HG03469 (cell line): ENCODE data around the gene FAM193A.
A peak's percentile ranks its signal among the peaks of the same experiment; 100 is the strongest.
"Not testable (repeated sequence)": the region's sequence is repeated elsewhere in the genome, so short reads cannot be mapped to it uniquely, and the experiment has no call there.

ENCODE experiments used
- ATAC-seq: cut with Tn5 transposase; IDR thresholded peaks from one replicate; pipeline ENCODE4 v1.9.1; 2021; ENCODE audit warnings: mild to moderate bottlenecking, moderate library complexity, moderate number of reproducible peaks; ENCODE audit not compliant: unreplicated experiment

The FAM193A gene

DNA sequence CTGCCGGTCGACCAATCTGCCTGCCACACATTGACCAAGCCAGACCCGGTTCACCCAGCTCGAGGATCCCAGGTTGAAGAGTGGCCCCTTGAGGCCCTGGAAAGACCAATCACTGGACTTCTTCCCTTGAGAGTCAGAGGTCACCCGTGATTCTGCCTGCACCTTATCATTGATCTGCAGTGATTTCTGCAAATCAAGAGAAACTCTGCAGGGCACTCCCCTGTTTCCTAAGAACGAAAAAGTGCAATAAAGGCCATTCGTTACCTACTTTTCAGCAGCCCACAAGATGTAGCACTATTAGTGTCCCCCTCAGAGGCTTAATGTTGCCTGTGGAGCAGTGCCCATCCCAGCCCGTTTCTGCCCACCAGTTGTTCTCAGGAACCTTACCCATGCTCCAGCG lies 22.3 kb upstream of the FAM193A start:
- not testable (repeated sequence) for ATAC-seq

- ATAC-seq = not testable (repeated sequence)
Measured at GRCh38 chr4:2514944-2515343, 21.5 kb upstream of the FAM193A start.

- no peak for ATAC-seq
Measured at GRCh38 chr4:2515830-2516550, 20.5 kb upstream of the FAM193A start.

- no peak for ATAC-seq
Measured at GRCh38 chr4:2516635-2517034, 19.8 kb upstream of the FAM193A start.

DNA sequence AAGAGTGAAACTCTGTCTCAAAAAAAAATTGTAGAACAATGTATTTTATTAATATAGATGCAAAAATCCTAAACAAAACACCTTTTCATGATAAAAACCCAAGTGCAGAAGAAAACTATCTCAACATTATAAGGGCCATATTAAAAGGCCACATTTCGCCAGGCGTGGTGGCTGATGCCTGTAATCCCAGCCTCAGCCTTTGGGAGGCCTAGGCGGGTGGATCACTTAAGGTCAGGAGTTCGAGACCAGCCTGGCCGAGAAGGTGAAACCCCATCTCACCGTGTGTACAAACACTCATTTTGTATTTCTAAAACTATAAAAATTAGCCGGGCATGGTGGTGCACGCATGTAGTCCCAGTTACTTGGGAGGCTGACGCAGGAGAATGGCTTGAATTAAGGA lies 9.9 kb upstream of the FAM193A start:
- ATAC-seq = no peak

DNA sequence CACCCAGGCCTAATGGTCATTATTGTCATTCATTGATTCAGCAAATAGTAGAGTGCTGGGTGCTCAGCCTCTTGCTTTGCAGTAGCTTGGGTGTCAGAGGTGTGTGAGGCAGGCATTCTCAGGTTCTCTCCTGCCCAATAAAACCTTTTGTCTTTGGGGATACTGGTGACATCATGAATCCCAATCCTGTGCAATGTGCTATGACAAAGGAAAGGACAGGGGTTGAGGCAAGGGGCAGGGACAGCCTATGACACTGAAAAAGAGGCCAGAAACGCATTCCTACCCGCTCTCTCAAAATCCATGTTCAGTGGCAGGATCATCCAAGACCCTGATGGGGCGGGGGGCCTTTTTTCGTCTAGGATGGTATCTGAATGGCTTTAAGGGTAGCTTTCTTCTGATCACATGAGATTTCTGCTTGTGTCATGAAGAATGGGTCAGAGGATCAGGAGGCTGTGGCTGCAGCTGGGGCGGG lies 1.5 kb upstream of the FAM193A start:
- ATAC-seq = no peak

DNA sequence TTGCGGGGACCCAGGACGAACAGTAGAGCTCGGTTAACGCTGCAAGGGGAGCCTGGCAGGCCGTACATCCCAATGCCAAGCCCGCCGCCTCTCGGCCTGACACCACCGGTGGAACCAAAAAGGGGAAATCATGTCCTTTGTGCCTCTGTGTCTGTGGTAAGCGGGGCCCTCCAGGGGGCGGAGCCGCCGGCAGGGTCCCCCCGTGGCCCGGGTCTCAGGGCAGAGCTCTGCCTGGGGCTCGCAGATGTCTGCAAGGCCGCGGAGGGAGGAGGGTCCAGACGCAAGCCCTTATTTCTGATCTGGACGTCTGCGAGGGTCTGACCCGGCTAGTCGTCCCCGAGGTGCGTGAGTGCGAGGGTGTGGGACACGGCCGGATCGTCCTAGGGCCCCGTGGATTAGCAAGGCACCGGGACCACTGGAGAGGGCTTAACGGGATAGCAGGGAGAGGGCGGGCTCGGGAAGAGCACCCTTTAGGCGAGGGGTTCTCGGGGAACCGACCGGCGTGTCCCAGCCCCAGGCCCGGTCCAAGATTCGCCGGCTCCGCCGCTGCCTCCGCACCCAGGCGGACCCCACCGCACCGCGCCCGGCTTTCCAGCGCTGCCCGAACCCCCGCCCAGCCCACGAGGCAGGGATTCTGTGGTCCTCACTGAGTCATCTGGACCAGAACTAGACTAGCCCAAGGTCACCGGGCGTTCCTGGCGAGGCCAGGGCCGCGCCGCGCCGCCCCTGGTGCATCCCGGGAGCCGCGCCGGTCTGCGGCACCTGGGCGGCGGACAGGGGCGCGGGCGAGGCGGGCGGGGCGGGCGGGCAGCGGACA lies 863 bp upstream of the FAM193A start:
- peak; percentile 11 for ATAC-seq

- no peak for ATAC-seq
Measured at GRCh38 chr4:2537011-2537830, 774 bp downstream of the FAM193A start.

- not testable (repeated sequence) for ATAC-seq
Measured at GRCh38 chr4:2543580-2544191, 7.2 kb downstream of the FAM193A start.

DNA sequence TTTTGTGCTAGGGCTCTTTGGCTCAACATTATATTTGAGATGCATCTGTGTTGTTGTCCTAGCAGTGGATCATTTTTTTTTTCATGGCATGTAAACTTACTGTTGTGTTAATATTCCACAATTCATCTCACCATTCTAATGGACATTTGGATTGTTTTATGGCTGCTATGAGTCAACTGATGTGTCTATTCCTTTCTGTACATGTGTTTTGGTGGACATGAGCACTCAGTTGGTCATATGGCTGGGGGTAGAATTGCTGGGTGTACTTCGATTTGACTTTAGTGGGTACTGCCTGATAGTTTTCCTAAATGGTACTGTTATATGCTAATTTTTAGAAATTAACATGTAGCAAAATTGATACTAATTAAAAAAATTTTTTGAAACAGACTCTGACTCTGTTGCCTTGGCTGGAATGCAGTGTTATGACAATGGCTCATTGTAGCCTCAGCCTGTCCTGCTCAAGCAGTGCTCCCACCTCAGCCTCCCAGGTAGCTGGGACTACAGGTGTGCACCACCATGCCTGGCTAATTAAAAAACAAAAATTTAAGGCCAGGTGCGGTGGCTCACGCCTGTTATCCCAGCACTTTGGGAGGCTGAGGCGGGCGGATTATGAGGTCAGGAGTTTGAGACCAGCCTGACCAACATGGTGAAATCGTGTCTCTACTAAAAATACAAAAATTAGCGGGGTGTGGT lies 9.0 kb downstream of the FAM193A start:
- ATAC-seq = no peak

DNA sequence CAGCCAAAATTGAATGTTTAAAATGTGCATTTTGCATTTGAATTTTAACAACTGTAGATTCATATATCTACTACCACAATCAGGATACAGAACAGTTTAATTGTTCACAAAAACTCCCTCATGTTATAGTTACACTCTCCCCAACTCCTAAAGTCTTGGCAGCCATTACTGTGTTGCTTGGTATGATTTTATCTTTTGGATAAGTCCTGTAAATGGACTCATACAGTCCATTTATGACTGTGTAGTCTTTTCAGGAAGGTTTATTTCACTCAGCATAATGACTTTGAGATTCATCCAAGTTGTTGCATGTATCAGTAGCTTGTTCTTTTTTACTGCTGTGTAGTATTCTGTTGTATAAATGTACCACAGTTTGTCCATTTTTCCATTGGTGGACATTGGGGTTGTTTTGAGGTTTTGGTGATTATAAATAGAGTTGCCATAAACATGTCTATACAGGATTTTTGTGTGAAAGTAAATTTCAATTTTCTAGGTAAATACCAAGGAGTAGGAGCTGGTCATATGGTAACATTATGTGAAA lies 9.9 kb downstream of the FAM193A start:
- no peak for ATAC-seq

GRCh38 chr4:2546961-2547691 lies 10.7 kb downstream of the FAM193A start:
- ATAC-seq = not testable (repeated sequence)

- ATAC-seq = no peak
Measured at GRCh38 chr4:2551118-2551517, 14.7 kb downstream of the FAM193A start.

DNA sequence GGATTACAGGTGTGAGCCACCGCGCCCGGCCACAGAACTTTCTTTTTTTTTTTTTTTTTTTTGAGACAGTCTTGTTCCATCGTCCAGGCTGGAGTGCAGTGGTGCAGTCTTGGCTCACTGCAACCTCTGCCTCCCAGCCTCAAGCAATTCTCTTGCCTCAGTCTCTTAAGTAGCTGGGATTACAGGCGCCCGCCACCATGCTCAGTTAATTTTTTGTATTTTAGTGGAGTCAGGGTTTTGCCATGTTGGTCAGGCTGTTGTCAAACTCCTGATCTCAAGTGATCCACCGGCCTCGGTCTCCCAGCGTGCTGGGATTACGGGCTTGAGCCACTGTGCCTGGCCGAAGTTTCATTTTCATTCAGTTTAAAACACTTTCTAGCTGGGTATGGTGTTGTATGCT lies 16.4 kb downstream of the FAM193A start:
- ATAC-seq = no peak

DNA sequence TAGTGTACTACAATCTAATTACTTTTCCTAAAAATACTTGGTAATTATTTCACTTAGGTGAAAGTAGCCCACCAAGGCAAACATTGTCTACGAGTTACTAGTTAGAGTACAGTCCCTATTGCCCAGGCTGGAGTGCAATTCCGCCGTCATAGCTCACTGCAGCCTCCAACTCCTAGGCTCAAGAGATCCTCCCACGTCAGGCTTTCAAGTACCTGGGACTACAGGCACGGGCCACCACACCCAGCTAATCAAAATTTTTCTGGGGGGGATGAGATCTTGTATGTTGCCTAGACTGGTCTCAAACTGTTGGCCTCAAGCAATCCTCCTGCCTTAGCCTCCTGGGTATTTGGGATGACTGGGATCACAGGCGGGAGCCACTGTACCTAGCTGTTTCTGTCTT lies 21.9 kb downstream of the FAM193A start:
- no peak for ATAC-seq

- no peak for ATAC-seq
Measured at GRCh38 chr4:2560167-2560566, 23.7 kb downstream of the FAM193A start.

DNA sequence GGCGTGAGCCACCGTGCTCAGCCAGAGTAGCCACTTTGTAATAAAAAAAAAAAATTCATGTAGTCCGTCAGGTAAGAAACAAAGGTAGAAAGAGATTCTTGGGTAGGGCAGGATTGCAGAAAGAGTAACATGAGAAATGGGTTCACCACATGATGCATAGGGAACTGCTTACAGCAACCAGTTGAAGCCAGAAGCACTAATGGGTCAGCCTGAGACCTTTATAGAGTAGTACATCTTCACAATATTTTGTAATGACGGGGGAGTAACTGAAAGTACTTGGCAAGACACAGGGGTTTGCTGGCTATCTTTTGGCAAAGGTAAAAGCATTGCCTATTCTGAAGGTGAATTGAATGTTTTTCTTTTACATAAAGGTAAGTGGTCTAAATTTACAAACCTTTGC lies 29.1 kb downstream of the FAM193A start:
- ATAC-seq = no peak

DNA sequence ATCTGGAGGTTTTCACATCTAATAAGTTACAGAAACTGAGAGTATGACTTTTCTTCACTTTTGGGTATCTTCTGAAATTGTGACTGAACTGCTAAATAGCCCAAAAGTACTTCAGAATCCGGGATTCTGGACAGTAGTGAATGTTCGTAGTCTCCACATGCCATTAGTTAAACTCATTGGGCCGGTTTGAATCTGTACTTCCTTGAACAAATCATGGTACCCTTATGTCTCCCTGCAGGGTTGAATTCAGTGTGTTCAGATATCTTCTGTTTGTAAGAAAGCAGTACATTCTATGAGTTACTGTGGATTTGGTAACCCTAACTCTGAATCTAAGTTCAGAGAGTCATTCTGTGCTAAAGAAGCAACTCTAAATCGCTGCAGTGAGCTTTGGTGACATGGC lies 33.6 kb downstream of the FAM193A start:
- no peak for ATAC-seq

DNA sequence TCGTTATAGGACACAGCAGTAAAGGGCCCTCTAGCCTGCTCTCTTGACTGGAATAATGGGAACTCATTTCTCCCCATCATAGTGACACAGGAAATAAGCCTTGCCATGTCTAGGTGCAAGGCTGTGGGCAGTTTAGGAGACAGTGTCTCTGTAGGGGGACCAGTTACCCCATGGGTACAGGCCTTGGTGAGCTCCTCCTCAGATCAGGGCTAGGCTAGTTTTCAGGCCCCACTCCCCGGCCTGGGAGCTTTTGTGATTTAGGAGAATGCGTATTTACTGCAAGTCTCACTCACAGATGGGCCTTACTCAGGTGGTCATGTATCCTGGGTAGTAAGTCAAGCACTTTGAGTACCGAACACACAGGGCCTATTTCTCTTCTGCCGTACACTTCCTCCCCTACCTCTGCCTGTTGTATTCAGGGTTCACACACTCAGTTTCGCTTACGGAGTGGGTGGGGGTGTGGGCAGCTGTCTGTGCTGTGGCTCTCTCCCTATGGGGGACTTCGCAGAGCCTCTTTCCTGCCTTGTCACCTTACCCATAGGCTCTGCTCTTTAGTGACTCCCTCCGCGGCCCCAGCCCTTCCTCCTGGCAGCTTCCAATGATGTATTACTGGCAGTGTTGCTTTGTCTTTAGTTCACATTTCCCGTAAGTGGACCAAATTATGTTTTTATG lies 34.2 kb downstream of the FAM193A start:
- no peak for ATAC-seq
